ENCODE measurements around the gene TRIO.

The TRIO gene

GRCh38 chr5:14171046-14171445, 27.9 kb downstream of the TRIO start:
- no peak for DNase-seq

GRCh38 chr5:14171621-14172020, 28.5 kb downstream of the TRIO start:
- no peak for DNase-seq

DNA sequence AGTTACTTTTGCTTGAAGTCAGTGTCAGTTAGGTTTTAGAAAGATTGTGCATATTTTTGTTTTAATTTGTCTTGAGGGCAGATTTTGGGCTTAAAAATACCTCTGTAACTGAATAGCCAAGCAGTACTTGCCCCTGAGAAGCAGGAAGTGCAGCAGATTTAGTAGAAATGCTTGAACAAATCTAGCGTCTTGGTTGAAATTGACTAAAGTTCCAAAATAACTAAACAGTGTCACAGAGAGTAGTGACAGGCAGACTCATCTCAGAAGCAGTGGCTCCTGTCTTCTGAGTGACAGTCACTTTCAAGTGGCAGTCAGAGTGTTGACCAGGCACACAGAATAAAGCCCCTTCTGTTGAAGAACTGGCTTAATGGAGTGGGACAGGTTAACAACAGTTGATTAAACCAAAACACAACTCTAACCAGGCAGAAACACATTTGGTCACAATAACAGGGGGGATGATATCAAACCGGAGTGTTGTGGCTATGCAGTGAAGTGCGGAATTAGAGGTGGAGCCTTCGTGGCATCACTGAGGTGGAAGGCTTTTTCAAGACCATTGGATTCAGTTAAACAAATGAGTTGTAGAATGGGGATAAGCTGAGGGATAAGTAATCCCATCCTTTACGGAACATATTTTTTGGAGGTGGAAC, 29.1 kb downstream of the TRIO start:
- no peak for DNase-seq

DNA sequence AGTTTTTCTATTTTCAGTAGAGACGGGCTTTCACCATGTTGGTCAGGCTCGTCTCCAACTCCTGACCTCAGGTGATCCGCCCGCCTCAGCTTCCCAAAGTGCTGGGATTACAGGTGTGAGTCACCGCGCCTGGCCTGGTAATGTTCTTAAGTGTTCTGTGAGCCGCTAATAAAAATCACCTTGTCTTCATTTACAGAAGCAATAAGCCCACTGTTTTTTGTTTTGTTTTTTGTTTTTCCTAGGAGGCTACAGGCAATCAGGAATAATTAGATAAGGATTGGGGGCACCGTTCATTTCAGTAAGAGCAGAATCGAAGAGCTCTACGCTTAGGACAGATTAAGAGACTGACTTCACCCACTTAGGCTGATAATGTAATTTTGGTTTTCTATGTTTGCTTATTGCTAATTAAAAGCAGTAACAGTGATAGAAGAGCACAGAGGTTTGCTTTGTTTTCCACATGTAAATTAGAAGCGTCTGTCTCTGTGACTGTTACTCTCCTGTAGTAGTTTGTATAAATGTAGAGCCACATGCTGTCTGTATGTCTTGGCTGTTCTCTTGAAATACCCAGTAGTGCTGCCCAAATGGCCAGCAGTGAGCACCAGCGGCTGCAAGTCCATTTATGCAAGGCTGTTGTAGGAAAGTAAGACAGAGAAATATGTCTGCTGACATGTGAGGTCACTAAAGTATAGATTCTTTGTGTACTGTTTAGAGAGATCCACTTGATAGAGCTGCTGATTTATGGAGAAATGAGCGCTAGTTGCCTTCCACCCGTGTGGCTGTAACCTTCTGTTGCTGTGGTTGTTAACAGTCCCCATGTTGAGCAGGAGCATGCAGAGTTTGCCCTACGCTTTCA, 30.5 kb downstream of the TRIO start:
- DNase-seq: no peak

GRCh38 chr5:14174230-14174636, 31.1 kb downstream of the TRIO start:
- DNase-seq: no peak

GRCh38 chr5:14175381-14175780, 32.2 kb downstream of the TRIO start:
- DNase-seq: no peak

DNA sequence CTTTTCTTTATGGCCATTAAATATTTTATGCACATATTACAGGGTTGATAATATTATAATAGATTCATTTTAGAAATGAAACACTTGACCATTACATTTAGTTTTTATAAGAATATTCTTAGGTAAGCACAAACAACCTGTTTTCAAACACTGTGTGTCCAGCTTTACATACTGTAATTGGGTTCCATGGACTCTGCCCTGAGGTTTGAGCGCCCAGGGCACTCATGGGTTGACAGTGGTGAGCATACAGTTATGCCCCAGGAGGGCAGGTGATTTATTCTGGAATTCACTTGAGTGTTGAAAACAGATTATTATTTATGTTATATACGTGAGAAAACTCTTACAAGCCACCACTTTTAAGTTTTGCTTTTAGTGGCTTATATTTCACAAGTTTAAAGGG, 33.7 kb downstream of the TRIO start:
- DNase-seq: no peak

GRCh38 chr5:14177634-14178033, 34.5 kb downstream of the TRIO start:
- DNase-seq: no peak

GRCh38 chr5:14178091-14178490, 34.9 kb downstream of the TRIO start:
- DNase-seq: no peak

DNA sequence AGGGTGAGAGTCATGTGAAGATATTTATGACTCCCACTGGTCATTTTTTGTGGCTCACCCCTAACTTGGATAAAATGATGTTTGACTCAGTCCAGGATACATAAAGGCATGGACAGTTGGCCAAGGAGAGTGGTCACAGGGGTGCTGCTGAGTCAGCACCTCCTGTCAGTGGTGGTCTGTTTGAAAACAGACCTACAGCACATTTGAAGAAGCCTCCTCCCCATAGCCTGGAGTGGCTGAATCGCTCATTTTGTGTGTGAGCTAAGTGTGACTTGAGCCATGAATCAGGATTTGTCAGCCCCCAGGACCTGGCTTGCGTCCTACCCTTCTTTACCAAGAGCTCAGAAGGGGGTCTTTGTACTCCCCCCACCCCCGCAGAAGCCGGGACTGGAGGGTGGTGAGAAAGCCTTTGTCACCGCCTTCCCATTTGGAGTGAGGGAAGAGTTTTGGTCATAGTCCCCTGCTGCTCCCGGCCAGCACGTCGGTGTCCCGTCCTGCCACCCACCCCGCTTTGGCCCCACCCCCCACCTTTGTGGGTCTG, 35.6 kb downstream of the TRIO start:
- DNase-seq: no peak

GRCh38 chr5:14179446-14179845, 36.3 kb downstream of the TRIO start:
- no peak for DNase-seq

DNA sequence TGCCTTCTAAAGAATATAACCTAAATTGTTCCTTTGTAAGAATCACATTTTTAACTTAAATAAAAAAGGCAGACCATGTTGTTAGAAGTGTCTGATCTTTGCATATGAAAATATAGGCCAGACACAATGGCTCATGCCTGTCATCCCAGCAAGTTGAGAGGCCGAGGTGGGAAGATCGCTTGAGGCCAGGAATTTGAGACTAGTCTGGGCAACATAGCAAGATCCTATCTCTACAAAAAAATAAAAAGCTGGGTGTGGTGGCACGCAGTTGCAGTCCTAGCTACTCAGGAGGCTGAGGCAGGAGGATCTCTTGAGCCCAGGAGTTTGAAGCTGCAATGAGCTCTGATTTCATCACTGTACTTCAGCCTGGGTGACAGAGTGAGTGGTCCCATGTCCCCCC, 37.3 kb downstream of the TRIO start:
- DNase-seq: no peak

DNA sequence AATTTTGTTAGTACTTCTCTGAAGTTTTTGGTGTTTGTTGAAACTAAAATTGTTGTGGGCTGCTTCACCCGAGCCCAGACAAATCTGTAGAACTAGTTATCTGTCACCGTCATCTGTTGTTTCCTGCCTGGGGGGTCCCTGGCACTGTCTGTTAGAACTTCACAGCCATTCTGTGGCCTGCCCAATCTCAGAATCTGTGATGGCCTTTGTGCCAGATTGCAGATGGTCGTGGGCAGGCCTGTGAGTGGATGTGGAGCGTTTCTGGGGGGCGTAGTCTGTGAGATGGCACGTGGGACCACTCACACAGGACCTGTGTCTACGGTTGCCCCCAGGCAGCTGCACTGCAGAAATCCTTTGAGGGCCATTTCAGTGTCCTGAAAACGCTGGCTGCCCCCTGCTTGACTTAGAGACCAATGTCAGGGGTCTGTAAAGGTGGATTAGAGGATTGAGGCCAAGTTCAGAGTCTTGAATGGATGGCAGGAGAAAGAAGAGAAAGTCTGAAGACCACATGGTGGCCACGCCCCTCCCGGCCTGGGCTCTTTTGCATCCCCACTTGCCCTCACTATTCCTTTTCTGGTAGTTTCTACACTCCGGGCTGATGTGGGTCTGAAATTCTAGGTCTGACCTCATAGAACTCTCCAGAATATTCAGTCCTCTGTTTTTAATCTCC, 38.3 kb downstream of the TRIO start:
- no peak for DNase-seq

- no peak for DNase-seq
These were observed 39.6 kb downstream of the TRIO start for GRCh38 chr5:14182761-14183160.

DNA sequence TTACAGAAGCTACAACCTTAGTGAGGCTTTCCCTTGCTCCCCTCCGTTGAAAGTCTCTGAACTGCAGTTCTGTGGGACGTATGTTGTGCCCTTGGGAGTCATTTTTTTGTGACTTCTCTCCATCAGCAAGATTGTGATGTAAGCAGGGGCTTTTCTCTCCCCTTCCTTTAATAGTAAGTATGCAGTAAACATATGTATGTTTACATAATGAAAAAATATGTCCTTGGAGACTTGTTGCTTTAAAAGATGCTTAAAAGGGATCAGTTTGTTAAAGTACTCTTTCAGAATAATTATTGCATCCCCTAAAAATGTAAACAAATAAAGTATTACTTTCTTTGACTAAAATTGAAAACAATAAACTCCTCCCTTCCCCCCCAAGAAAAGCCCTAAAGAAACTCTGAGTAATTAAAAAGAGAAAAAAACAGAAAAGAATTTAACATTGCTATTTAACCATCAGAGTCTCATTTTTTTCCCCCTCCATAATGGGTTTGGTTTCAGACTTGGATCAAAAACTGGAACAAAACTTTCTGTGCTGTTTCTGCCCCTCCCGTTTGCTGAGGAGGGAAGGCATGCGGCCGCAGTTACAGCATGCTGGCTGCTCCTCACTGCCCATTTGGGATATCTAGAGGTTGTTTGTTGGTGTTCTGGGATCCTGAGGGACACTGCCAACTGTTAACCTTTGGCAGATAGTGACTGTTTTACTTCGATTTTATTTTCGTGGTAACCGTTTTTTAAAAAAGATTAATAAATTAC, 40.2 kb downstream of the TRIO start:
- DNase-seq: no peak

GRCh38 chr5:14184082-14184481, 40.9 kb downstream of the TRIO start:
- DNase-seq: no peak

DNA sequence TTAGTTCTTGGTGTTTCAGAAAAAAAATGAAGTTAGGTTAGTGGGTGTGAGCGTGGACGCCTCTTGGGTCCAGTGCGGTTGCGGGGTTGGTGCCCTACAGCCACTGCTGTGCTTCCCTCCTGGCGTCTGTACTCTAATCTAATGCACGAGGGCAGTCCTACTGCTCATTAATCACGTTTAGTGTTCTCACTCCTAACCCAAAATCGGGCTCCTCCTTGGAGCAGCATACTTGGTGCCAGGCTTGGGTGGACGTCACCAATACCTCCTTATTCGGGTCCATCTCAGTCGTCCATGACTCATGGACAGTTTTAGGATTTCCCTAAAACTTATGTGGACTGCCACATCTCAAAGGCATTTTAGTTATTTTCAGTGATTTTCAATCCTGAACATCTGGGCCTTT, 41.6 kb downstream of the TRIO start:
- no peak for DNase-seq

- peak; percentile 71 for DNase-seq
These were observed 42.4 kb downstream of the TRIO start for GRCh38 chr5:14185326-14186058.

DNA sequence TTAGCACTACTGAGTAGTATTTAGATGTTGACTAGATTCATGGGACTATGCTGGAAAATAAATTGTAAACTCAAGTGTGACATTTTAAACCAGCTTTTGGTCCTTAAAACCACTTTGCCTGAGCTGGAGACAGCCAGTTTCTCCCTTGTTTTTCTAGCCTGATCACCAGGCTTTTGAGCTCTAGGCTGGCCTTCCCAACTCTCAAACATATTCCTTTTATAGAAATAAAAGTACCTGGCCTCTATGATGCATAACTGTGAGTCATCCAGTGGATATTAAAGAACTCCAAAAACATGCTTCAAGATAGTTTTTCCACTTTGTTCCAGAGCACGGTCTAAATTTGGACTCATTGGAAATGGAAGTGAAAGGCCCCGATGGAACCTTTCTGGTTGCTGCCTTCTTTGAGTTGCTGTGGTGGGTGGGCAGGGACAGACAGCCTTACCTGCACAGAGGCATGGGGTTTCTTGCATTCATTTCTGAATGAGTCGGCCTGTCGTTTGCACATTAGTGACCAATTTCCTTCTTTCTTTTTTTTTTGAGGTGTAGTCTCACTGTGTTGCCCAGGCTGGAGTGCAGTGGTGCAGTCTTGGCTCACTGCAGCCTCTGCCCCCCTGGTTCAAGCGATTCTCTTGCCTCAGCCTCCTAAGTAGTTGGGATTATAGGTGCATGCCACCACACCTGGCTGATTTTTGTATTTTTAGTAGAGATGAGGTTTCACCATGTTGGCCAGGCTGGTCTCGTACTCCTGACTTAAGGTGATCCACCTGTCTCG, 43.1 kb downstream of the TRIO start:
- DNase-seq: peak; percentile 71

GRCh38 chr5:14187157-14187556, 44.0 kb downstream of the TRIO start:
- DNase-seq: no peak

DNA sequence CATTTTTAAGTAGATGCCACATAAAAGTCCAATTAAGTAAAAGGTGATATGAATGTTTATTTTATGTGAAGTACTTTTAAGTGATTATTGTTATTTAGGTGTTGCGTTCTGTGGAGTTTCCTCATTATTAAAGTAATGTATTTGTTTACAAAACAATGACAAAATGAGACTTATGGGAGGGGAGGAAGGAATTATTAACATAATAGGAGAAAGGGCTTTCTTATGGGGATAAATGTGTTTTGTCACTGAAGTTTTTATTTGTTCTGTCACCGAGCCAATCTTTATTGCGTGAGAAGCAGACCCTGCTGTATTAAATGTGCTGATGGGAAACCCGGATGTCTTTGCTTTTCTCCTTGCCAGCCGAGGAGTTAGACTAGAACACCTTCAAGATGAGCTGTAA, 44.5 kb downstream of the TRIO start:
- DNase-seq: no peak

Measured in NCI-H510A (cell line).